Measurements from ENCODE around the gene LRRC45. TPM values are rescaled to one million over a fixed set of nuclear protein-coding genes. Genes with fewer than 3 reads are reported as not detected.

LRRC45 gene
- total and polyA plus RNA-seq, 9 of the 15 experiments (the other 6 are each of a cell fraction or from before 2014, with no cell fraction given), result 3.5 to 21.5 (median 11.2) TPM; not detected in 2

- TF ChIP-seq CREB5 (CRISPR knock-in tag; IDR thresholded peaks at IDR 0.05), result no peak
- no peak for TF ChIP-seq ZNF282 (CRISPR knock-in tag; IDR thresholded peaks at IDR 0.05)
- no peak for TF ChIP-seq UBTF (IDR thresholded peaks at IDR 0.05; ENCODE audit: borderline replicate concordance in 1 of 2, low read depth in 2 of 2, low read length in 2 of 2)
- no peak for TF ChIP-seq RB1 (IDR thresholded peaks at IDR 0.05; ENCODE audit: low read depth)
- TF ChIP-seq FOSL1 (tag; conservative IDR thresholded peaks at IDR 0.05), result no peak
- TF ChIP-seq POLR2AphosphoS5 (IDR thresholded peaks at IDR 0.05; ENCODE audit: control insufficient read depth, insufficient read depth, low read depth, low read length), result no peak
- TF ChIP-seq ETV1 (tag; conservative IDR thresholded peaks at IDR 0.05; ENCODE audit: low read depth), result no peak
These were observed 47.5 kb downstream of the LRRC45 start (continued) for GRCh38 chr17:82070611-82071010.
